HCT116 (cell line): ENCODE data around the gene SLMAP. TPM values are rescaled to one million over a fixed set of nuclear protein-coding genes. Genes with fewer than 3 reads are reported as not detected.

ENCODE experiments used
- ATAC-seq: fragments of 200-7000 bp; cut with Tn5 transposase; 2 replicates; pipeline ENCODE4 v1.9.1; 2020; ENCODE audit warnings: mild to moderate bottlenecking, moderate library complexity
- BruUV-seq: library from RNA; stranded (reverse); fragments of 400-500 nt; replicated peaks from 2 replicates; lab custom pipeline; 2021; lab: Mats Ljungman, UMichigan
- CTCF ChIA-PET: fragments of 300-600 bp; sonication (Branson Sonifier 250); formaldehyde crosslinking; loops from one replicate; lab custom pipeline; 2021; ENCODE audit warnings: antibody characterized with exemption; lab: Charles Lee
- POLR2A ChIA-PET: fragments of 300-600, 350-600 bp; sonication (Branson Sonifier 250); formaldehyde crosslinking; loops from one replicate; lab custom pipeline; 2021; ENCODE audit warnings: antibody characterized with exemption; lab: Charles Lee
- RAD21 ChIA-PET, 2 experiments: fragments of 300-600 bp; sonication (Branson Sonifier 250); formaldehyde crosslinking; loops; one replicate each; lab custom pipeline; 2023; ENCODE audit warnings: low total read pairs in 2 of 2; ENCODE audit not compliant: uncharacterized antibody in 2 of 2, unreplicated experiment in 2 of 2, low non-redundant PET in 1 of 2; lab: Charles Lee
- DNase-seq: peaks from one replicate; pipeline ENCODE4 v3.0.0-alpha.2; 2010; ENCODE audit warnings: low read depth, low spot score
- H2AFZ ChIP-seq: fragments of 200-600 bp; shearing (Covaris generic), sonication (generic); 2 replicates; pipeline ENCODE4 v1.6.1; 2017; ENCODE audit warnings: low read depth, mixed run types, mixed read lengths, antibody characterized with exemption, low read length; ENCODE audit not compliant: poor library complexity, severe bottlenecking
- H3K27ac ChIP-seq: 2 replicates; pipeline ENCODE4 v1.5.1; 2012; ENCODE audit warnings: low read depth, low read length
- H3K27me3 ChIP-seq: fragments of 200-600 bp; sonication (generic); 2 replicates; pipeline ENCODE4 v1.6.1; 2016; ENCODE audit warnings: mixed run types, low read length, mixed read lengths; ENCODE audit not compliant: insufficient read depth
- H3K36me3 ChIP-seq, 2 experiments: fragments of 200-500 bp in 1 of 2; fragments of 200-600 bp in 1 of 2; sonication (Bioruptor generic) in 1 of 2; sonication (generic) in 1 of 2; 2 replicates each; pipeline versions ENCODE4 v1.5.1 to v1.6.1; 2014 to 2016; ENCODE audit warnings: low read length in 2 of 2, inconsistent platforms in 1 of 2, mixed read lengths in 1 of 2, mixed run types in 1 of 2; ENCODE audit not compliant: insufficient read depth in 2 of 2, control insufficient read depth in 1 of 2
- H3K4me1 ChIP-seq, 2 experiments: fragments of 200-600 bp in 1 of 2; sonication (generic) in 1 of 2; 2 replicates each; pipeline versions ENCODE4 v1.5.1 to v1.6.1; 2012 to 2017; ENCODE audit warnings: low read length in 2 of 2, inconsistent platforms in 1 of 2, mild to moderate bottlenecking in 1 of 2, mixed read lengths in 1 of 2, mixed run types in 1 of 2, moderate library complexity in 1 of 2; ENCODE audit not compliant: insufficient read depth in 2 of 2, control insufficient read depth in 1 of 2
- H3K4me2 ChIP-seq: fragments of 200-600 bp; sonication (generic); 2 replicates; pipeline ENCODE4 v1.6.1; 2017; ENCODE audit warnings: mixed run types, low read length, mixed read lengths
- H3K4me3 ChIP-seq, 2 experiments: fragments of 200-600 bp in 1 of 2; sonication (generic) in 1 of 2; replicated peaks in 1 of 2; 2 replicates each; pipeline ENCODE4 v1.5.1; 2011 to 2016; ENCODE audit warnings: low read length in 2 of 2, control low read depth in 1 of 2, low read depth in 1 of 2, mild to moderate bottlenecking in 1 of 2, mixed read lengths in 1 of 2, mixed run types in 1 of 2
- H3K79me2 ChIP-seq: fragments of 200-600 bp; sonication (generic); 2 replicates; pipeline ENCODE4 v1.6.1; 2017; ENCODE audit warnings: mild to moderate bottlenecking, mixed run types, low read length, moderate library complexity, mixed read lengths; ENCODE audit not compliant: insufficient read depth
- H3K9ac ChIP-seq: fragments of 200-600 bp; sonication (generic); 2 replicates; pipeline ENCODE4 v1.6.1; 2016; ENCODE audit warnings: low read length, mixed read lengths
- H3K9me2 ChIP-seq: fragments of 200-600 bp; sonication (generic), shearing (Covaris generic); 2 replicates; pipeline ENCODE4 v1.6.1; 2017; ENCODE audit warnings: mixed run types, mild to moderate bottlenecking, moderate library complexity; ENCODE audit not compliant: insufficient read depth
- H3K9me3 ChIP-seq, 2 experiments: fragments of 200-500 bp in 1 of 2; fragments of 200-600 bp in 1 of 2; sonication (Bioruptor generic) in 1 of 2; sonication (generic) in 1 of 2; 2 replicates each; pipeline ENCODE4 v1.6.1; 2014 to 2017; ENCODE audit warnings: low read length in 2 of 2, mixed read lengths in 2 of 2, inconsistent platforms in 1 of 2, low read depth in 1 of 2, mild to moderate bottlenecking in 1 of 2, mixed run types in 1 of 2, moderate library complexity in 1 of 2; ENCODE audit not compliant: control insufficient read depth in 1 of 2, insufficient read depth in 1 of 2
- H4K20me1 ChIP-seq: fragments of 200-600 bp; sonication (generic), shearing (Covaris generic); 2 replicates; pipeline ENCODE4 v1.6.1; 2017; ENCODE audit warnings: mixed run types, mild to moderate bottlenecking, moderate library complexity; ENCODE audit not compliant: insufficient read depth
- CBX3 ChIP-seq: IDR thresholded peaks from 2 replicates; pipeline ENCODE4 v1.6.1; 2012; ENCODE audit warnings: low read depth
- CEBPB ChIP-seq: IDR thresholded peaks from 2 replicates; pipeline ENCODE4 v1.6.1; 2012; ENCODE audit warnings: low read depth
- POLR2A ChIP-seq: IDR thresholded peaks from 2 replicates; pipeline ENCODE4 v1.7.0; 2011; ENCODE audit warnings: borderline replicate concordance; ENCODE audit not compliant: insufficient read depth, insufficient read length; ENCODE audit errors: extremely low read depth
- POLR2AphosphoS5 ChIP-seq: IDR thresholded peaks from 2 replicates; pipeline ENCODE4 v1.6.1; 2011; ENCODE audit warnings: mild to moderate bottlenecking, low read depth, low read length, moderate library complexity
- RAD21 ChIP-seq: IDR thresholded peaks from 2 replicates; pipeline ENCODE4 v1.6.1; 2012; ENCODE audit warnings: low read depth, mild to moderate bottlenecking
- SIN3A ChIP-seq: IDR thresholded peaks from 2 replicates; pipeline ENCODE4 v1.6.1; 2012; ENCODE audit warnings: low read depth
- SP1 ChIP-seq: IDR thresholded peaks from 2 replicates; pipeline ENCODE4 v1.6.1; 2012; ENCODE audit warnings: low read depth
- ZFX ChIP-seq: fragments of 450-650 bp; IDR thresholded peaks from 2 replicates; pipeline ENCODE4 v1.6.1; 2017
- intact Hi-C: fragments of 100-400 bp; cut with micrococcal nuclease; formaldehyde crosslinking; loops from 2 replicates; pipeline ENCODE4 v1.10.0; 2022
- total RNA-seq: library from RNA; stranded (reverse); gene quantifications from one replicate; pipeline ENCODE4 v1.2.1, GENCODE V29; 2021; ENCODE audit not compliant: unreplicated experiment
- TF ChIP-seq, protein P1 (sequence below), 3 experiments: fragments of 200-600 bp in 1 of 3; sonication (generic) in 1 of 3; IDR thresholded peaks in 2 of 3; conservative IDR thresholded peaks in 1 of 3; 2 replicates each; pipeline ENCODE4 v1.5.1; 2012 to 2017; ENCODE audit warnings: low read depth in 2 of 3, low read length in 2 of 3, antibody characterized with exemption in 1 of 3, borderline replicate concordance in 1 of 3, control low read depth in 1 of 3, mild to moderate bottlenecking in 1 of 3, mixed read lengths in 1 of 3, mixed run types in 1 of 3, moderate library complexity in 1 of 3; ENCODE audit not compliant: insufficient read depth in 1 of 3
- TF ChIP-seq, protein P2 (sequence below): IDR thresholded peaks from 2 replicates; pipeline ENCODE4 v1.6.1; 2012
- TF ChIP-seq, protein P3 (sequence below): IDR thresholded peaks from 2 replicates; pipeline ENCODE4 v1.6.1; 2011; ENCODE audit warnings: mild to moderate bottlenecking, low read length, moderate library complexity; ENCODE audit not compliant: insufficient replicate concordance; ENCODE audit errors: extremely low read depth

The SLMAP gene
- total RNA-seq, 1 experiment from 2014 or later = 81.0 TPM

DNA sequence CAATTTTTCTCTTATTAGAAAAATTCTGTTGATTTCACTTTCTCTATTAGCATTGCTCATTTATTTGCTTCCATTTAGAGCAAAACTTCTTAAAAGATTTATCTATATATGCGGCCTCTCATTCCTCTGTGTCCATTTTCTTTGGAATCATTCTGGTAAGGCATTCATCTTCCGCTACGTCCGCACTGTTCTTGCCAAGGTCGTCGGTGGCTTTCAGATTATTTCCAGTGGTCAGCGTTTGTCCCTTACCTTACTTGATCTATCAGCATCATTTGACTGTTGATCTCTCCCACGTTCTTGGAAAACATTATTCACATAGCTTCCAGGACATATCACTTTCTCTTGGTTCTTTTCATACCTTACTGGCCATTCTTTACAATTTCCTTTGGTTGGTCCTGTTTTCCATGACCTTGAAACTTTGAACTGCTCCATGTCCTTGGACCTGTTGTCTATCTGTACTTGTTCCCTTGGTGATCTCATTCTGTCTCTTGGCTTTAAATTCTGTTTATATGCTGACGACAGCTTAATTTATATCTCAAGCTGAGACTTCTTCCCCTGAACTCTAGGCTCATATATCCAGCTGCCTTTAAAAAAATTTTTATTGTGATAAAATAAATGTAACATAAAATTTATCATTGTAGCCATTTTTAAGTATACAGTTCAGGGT is 54.5 kb downstream of the SLMAP start:
- POLR2A ChIA-PET = no interaction called here

More for the DNA sequence above, 54.5 kb downstream of the SLMAP start:
- Histone ChIP-seq H3K4me1 (peaks cover 8 to 19% of the 10 kb centered on the region in 2 experiments), H3K36me3 (no peaks in the 10 kb centered on the region), H3K9me3 (peaks cover 0 to 9% of the 10 kb centered on the region in 2 experiments; a peak in 2 of 4 replicates), H3K9ac (no peak overlapping the region), H4K20me1 (no peaks in the 10 kb centered on the region), H3K4me2 (no peak overlapping the region), H2AFZ (no peak overlapping the region), H3K27ac (no peak overlapping the region), H3K27me3 (no peaks in the 10 kb centered on the region), H3K79me2 (peaks cover 99% of the 10 kb centered on the region), H3K4me3 (no peak overlapping the region), H3K9me2 (no peaks in the 10 kb centered on the region)
- TF ChIP-seq SP1 (no peak), CBX3 (no peak), POLR2AphosphoS5 (no peak), ZFX (no peak), POLR2A (no peak), CEBPB (no peak), SIN3A (no peak), RAD21 (no peak)
- TF ChIP-seq, protein P1, sequence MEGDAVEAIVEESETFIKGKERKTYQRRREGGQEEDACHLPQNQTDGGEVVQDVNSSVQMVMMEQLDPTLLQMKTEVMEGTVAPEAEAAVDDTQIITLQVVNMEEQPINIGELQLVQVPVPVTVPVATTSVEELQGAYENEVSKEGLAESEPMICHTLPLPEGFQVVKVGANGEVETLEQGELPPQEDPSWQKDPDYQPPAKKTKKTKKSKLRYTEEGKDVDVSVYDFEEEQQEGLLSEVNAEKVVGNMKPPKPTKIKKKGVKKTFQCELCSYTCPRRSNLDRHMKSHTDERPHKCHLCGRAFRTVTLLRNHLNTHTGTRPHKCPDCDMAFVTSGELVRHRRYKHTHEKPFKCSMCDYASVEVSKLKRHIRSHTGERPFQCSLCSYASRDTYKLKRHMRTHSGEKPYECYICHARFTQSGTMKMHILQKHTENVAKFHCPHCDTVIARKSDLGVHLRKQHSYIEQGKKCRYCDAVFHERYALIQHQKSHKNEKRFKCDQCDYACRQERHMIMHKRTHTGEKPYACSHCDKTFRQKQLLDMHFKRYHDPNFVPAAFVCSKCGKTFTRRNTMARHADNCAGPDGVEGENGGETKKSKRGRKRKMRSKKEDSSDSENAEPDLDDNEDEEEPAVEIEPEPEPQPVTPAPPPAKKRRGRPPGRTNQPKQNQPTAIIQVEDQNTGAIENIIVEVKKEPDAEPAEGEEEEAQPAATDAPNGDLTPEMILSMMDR (IDR thresholded peaks at IDR 0.05 in 2 of 3, conservative IDR thresholded peaks at IDR 0.05 in 1 of 3; ENCODE audit: borderline replicate concordance in 1 of 3, insufficient read depth in 1 of 3, low read depth in 2 of 3, low read length in 2 of 3) = no peak
- TF ChIP-seq, protein P2, sequence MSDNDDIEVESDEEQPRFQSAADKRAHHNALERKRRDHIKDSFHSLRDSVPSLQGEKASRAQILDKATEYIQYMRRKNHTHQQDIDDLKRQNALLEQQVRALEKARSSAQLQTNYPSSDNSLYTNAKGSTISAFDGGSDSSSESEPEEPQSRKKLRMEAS = no peak
- TF ChIP-seq, protein P3, sequence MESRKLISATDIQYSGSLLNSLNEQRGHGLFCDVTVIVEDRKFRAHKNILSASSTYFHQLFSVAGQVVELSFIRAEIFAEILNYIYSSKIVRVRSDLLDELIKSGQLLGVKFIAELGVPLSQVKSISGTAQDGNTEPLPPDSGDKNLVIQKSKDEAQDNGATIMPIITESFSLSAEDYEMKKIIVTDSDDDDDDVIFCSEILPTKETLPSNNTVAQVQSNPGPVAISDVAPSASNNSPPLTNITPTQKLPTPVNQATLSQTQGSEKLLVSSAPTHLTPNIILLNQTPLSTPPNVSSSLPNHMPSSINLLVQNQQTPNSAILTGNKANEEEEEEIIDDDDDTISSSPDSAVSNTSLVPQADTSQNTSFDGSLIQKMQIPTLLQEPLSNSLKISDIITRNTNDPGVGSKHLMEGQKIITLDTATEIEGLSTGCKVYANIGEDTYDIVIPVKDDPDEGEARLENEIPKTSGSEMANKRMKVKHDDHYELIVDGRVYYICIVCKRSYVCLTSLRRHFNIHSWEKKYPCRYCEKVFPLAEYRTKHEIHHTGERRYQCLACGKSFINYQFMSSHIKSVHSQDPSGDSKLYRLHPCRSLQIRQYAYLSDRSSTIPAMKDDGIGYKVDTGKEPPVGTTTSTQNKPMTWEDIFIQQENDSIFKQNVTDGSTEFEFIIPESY = no peak
- intact Hi-C loops = no loop called here
- DNase-seq (no peak), ATAC-seq (no peak)
- BruUV-seq = no TSS peak
- RAD21 ChIA-PET = no interaction called here
- CTCF ChIA-PET = no interaction called here
